Fibroblast of lung (primary cell): ENCODE measurements around the gene SH3TC1.

Source experiments
- EZH2 ChIP-seq: IDR thresholded peaks from 2 replicates; pipeline ENCODE4 v1.5.1; 2012; ENCODE audit warnings: low read length, control low read depth, mild to moderate bottlenecking; ENCODE audit errors: missing control alignments
- TF ChIP-seq, protein P1 (sequence below), 2 donors: IDR thresholded peaks in 1 of 2; conservative IDR thresholded peaks in 1 of 2; 1 replicate in 1 of 2; 2 replicates in 1 of 2; pipeline ENCODE4 v1.5.1; 2011 to 2012; ENCODE audit warnings: low read length in 2 of 2, control low read depth in 1 of 2, inconsistent platforms in 1 of 2, low read depth in 1 of 2, mild to moderate bottlenecking in 1 of 2

- TF ChIP-seq, protein P1, sequence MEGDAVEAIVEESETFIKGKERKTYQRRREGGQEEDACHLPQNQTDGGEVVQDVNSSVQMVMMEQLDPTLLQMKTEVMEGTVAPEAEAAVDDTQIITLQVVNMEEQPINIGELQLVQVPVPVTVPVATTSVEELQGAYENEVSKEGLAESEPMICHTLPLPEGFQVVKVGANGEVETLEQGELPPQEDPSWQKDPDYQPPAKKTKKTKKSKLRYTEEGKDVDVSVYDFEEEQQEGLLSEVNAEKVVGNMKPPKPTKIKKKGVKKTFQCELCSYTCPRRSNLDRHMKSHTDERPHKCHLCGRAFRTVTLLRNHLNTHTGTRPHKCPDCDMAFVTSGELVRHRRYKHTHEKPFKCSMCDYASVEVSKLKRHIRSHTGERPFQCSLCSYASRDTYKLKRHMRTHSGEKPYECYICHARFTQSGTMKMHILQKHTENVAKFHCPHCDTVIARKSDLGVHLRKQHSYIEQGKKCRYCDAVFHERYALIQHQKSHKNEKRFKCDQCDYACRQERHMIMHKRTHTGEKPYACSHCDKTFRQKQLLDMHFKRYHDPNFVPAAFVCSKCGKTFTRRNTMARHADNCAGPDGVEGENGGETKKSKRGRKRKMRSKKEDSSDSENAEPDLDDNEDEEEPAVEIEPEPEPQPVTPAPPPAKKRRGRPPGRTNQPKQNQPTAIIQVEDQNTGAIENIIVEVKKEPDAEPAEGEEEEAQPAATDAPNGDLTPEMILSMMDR (conservative IDR thresholded peaks at IDR 0.05 in 1 of 2, IDR thresholded peaks at IDR 0.05 in 1 of 2; ENCODE audit: low read depth in 1 of 2, low read length in 2 of 2) = no peak
- no peak for TF ChIP-seq EZH2
Measured at GRCh38 chr4:8149664-8150063, 49.4 kb upstream of the SH3TC1 start.
